GM23248 (cell line): Measurements from ENCODE around the gene REXO1.

ENCODE experiments used
- EZH2 ChIP-seq: fragments of 200-600 bp; sonication (generic); IDR thresholded peaks from 2 replicates; pipeline ENCODE4 v1.6.1; 2018; ENCODE audit warnings: antibody characterized with exemption, mild to moderate bottlenecking; ENCODE audit not compliant: insufficient read depth, poor library complexity, severe bottlenecking
- EZH2phosphoT487 ChIP-seq: fragments of 200-600 bp; sonication (generic); IDR thresholded peaks from 2 replicates; pipeline ENCODE4 v1.6.1; 2018; ENCODE audit warnings: antibody characterized with exemption, moderate library complexity, mild to moderate bottlenecking, low read depth; ENCODE audit not compliant: insufficient read depth

- TF ChIP-seq EZH2phosphoT487: no peak
- TF ChIP-seq EZH2: no peak
Measured at GRCh38 chr19:1864480-1865171, 16.3 kb upstream of the REXO1 start.
